HG03097 (cell line): ENCODE results near the gene FBL.
"Not testable (repeated sequence)": the region's sequence is repeated elsewhere in the genome, so short reads cannot be mapped to it uniquely, and the experiment has no call there.

ENCODE experiments used
- ATAC-seq: cut with Tn5 transposase; IDR thresholded peaks from one replicate; pipeline ENCODE4 v1.9.1; 2021; ENCODE audit not compliant: unreplicated experiment, low FRiP score

Gene FBL

GRCh38 chr19:39826311-39826945, 19.8 kb downstream of the FBL start:
- no peak for ATAC-seq

- ATAC-seq = no peak
Observed at GRCh38 chr19:39825531-39826076, 20.6 kb downstream of the FBL start.

- no peak for ATAC-seq
Observed at GRCh38 chr19:39825093-39825463, 21.1 kb downstream of the FBL start.

- peak; percentile 67 for ATAC-seq
Observed at GRCh38 chr19:39824143-39825092, 21.8 kb downstream of the FBL start.

- no peak for ATAC-seq
Observed at GRCh38 chr19:39823686-39824085, 22.5 kb downstream of the FBL start.

- ATAC-seq = no peak
Observed at GRCh38 chr19:39820696-39821095, 25.5 kb downstream of the FBL start.

GRCh38 chr19:39819786-39820185, 26.4 kb downstream of the FBL start:
- ATAC-seq = no peak

GRCh38 chr19:39818626-39819097, 27.5 kb downstream of the FBL start:
- peak; percentile 52 for ATAC-seq

GRCh38 chr19:39817888-39818561, 28.2 kb downstream of the FBL start:
- ATAC-seq = no peak

GRCh38 chr19:39816287-39817048, 29.7 kb downstream of the FBL start:
- ATAC-seq = no peak

- no peak for ATAC-seq
Observed at GRCh38 chr19:39814595-39814994, 31.6 kb downstream of the FBL start.

- not testable (repeated sequence) for ATAC-seq
Observed at GRCh38 chr19:39814111-39814510, 32.1 kb downstream of the FBL start.

- no peak for ATAC-seq
Observed at GRCh38 chr19:39813264-39813993, 32.8 kb downstream of the FBL start.

GRCh38 chr19:39811064-39811463, 35.1 kb downstream of the FBL start:
- ATAC-seq = no peak

GRCh38 chr19:39810424-39810823, 35.8 kb downstream of the FBL start:
- ATAC-seq = no peak

- ATAC-seq = no peak
Observed at GRCh38 chr19:39809368-39809767, 36.8 kb downstream of the FBL start.

GRCh38 chr19:39808688-39809087, 37.5 kb downstream of the FBL start:
- not testable (repeated sequence) for ATAC-seq

GRCh38 chr19:39807846-39808364, 38.3 kb downstream of the FBL start:
- ATAC-seq = no peak

- ATAC-seq = no peak
Observed at GRCh38 chr19:39805104-39805503, 41.1 kb downstream of the FBL start.
